GM10266 (cell line): Measurements from ENCODE around the gene FLT3LG.

Experiments
- DNase-seq: peaks from one replicate; pipeline ENCODE4 v3.0.0; 2012; ENCODE audit errors: extremely low spot score
- TF ChIP-seq, protein P1 (sequence below): IDR thresholded peaks from 2 replicates; pipeline ENCODE4 v1.5.1; 2012; ENCODE audit warnings: mild to moderate bottlenecking, low read depth; ENCODE audit not compliant: control insufficient read depth, insufficient read depth; ENCODE audit errors: missing control alignments

Gene FLT3LG

DNA sequence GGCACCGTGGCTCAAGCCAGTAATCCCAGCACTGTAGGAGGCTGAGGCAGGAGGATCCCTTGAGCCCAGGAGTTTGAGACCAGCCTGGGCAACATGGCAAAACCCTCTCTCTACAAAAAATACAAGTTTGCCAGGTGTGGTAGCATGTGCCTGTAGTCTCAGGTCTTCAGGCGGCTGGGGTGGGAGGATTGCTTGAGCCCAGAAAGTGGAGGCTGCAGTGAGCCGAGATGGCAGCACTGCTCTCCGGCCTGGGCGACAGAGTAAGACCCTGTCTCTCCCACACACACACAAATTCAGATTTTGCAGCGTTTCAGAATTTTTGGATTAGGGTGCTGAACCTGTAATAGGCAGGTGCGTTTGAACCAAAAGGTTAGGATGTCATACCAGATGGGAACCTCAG, 24.5 kb downstream of the FLT3LG start:
- DNase-seq = no peak
- TF ChIP-seq, protein P1, sequence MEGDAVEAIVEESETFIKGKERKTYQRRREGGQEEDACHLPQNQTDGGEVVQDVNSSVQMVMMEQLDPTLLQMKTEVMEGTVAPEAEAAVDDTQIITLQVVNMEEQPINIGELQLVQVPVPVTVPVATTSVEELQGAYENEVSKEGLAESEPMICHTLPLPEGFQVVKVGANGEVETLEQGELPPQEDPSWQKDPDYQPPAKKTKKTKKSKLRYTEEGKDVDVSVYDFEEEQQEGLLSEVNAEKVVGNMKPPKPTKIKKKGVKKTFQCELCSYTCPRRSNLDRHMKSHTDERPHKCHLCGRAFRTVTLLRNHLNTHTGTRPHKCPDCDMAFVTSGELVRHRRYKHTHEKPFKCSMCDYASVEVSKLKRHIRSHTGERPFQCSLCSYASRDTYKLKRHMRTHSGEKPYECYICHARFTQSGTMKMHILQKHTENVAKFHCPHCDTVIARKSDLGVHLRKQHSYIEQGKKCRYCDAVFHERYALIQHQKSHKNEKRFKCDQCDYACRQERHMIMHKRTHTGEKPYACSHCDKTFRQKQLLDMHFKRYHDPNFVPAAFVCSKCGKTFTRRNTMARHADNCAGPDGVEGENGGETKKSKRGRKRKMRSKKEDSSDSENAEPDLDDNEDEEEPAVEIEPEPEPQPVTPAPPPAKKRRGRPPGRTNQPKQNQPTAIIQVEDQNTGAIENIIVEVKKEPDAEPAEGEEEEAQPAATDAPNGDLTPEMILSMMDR = no peak

DNA sequence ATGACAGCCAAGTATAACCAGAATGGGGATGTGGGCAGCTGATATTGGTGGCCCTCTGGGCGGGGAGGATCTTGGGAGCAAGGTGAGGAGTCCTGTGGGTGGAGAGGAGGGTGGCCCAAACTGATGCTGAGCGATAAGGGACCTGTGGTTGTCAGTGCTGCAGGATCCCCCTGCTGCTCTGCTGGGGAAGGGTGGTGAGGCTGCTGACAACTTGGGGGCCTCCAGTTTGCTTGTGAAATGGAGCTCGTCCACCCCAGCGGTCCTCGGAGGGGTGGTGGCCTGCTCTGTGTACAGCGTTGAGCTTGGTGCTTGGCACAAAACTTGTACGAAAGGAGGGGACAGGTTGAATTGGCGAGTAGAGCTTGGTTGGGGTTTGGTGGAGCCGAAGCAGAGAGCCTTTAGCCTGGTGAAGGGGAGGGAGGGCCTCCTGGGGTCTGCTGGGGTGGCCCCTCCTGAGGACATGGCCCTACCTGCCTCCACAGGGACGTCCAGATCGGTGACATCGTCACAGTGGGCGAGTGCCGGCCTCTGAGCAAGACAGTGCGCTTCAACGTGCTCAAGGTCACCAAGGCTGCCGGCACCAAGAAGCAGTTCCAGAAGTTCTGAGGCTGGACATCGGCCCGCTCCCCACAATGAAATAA, 25.1 kb downstream of the FLT3LG start:
- no peak for DNase-seq
- TF ChIP-seq, protein P1 = no peak

DNA sequence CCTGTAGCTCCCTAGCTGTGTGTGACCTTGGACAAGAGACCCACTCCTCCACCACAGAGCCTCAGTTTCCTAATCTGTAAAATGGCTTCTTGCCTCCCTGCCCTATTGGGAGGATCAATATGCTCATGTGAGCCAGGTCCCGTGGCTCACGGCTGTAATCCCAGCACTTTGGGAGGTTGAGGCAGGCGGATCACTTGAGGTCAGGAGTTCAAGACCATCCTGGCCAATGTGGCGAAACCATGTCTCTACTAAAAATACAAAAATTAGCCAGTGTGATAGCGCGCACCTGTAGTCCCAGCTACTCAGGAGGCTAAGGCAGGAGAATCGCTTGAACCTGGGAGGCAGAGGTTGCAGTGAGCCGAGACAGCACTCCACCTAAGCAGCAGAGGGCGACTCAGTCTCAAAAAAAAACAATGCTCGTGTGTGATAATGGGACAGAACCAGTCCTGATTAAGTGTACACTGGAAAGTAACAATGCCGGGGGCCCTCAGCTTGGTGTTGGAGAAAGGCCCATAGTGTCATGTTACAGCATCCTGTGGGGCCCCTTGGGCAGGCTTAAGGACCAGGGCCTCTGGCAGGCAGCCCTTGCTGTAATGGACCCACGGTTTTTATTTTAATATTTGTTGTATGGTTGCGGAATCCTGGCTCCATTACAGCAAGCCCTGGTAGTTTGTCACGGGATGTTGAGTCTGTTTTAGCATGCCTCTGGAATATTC, 29.0 kb downstream of the FLT3LG start:
- DNase-seq = no peak
- TF ChIP-seq, protein P1 = peak; percentile 57

DNA sequence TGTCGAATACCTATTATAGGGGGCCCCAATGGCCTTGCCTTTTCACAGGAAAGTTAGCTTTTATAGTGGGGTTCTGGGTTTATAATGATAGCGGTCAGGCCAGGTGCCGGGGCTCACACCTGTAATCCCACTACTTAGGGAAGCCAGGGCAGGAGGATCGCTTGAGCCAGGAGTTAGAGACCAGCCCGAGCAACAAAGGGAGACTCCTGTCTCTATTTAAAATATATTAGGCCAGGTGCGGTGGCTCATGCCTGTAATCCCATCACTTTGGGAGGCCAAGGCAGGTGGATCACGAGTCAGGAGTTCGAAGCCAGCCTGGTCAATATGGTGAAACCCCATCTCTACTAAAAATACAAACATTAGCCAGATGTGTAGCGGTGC, 29.6 kb downstream of the FLT3LG start:
- DNase-seq = no peak
- TF ChIP-seq, protein P1 = no peak

DNA sequence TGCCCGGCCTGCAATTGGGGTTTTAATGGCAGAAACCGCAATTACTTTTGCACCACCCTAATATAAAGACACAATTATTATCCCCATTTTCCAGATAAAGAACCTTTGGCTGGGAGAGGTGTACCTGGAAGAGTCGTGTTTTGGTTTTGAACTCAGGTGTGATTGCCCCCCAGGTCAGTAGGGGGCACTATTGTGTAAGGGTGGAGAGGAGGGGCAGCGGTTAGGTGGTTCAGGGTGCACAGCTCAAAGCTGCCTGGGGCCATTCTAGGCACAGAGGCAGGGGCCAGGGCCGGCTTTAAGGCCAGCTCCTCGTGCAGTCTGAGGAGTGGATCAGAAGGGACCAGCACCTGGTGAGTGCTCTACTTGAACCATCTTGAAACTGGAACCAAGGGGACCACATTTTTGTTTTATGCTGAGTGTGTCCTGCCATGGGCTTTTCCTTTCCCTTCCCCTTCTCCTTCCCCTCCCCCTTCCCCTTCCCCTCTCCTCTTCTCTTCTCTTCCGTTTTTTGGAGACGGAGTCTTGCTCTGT, 32.6 kb downstream of the FLT3LG start:
- DNase-seq = peak; percentile 84
- TF ChIP-seq, protein P1 = peak; percentile 86

DNA sequence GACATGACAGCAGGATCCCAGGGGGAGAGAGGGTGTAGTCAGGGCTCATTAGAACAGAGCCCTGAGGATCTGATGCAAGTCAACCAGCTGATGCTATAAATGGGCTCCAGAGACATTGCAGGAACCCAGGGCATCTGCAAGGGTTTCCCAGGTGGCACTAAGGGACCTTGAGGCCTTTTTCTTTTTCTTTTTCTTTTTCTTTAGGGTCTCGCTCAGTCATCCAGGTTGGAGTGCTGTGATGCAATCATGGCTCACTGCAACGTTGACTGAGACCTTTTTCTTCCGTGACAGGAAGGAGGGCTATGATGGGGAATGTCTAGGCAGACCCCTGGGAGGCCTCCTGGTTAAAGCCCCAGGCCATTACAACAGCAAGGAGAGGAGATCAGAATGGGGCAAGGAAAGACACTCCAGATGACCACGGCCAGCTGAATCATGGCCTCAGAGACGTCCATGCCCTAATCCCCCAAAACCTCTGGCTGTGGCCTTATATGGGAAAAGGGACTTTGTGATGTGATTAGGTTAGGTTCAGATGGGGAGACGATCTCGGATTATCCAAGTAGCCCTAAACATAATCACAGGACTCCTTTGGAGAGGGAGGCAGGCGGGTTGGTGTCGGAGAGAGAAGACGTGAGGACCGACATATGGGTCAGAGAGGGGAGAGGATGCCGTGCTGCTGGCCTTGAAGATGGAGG, 33.9 kb downstream of the FLT3LG start:
- no peak for DNase-seq
- TF ChIP-seq, protein P1 = no peak
